Amniotic stem cell (primary cell): Measurements from ENCODE around the gene PRDM16.

Source experiments
- DNase-seq: peaks from one replicate; lab custom pipeline; 2025; lab: John Stamatoyannopoulos, UW

Gene PRDM16

GRCh38 chr1:3206696-3207095 is 137.7 kb downstream of the PRDM16 start:
- no peak for DNase-seq

- DNase-seq: no peak
Observed at GRCh38 chr1:3207217-3207848, 138.3 kb downstream of the PRDM16 start.

- no peak for DNase-seq
Observed at GRCh38 chr1:3208819-3209200, 139.8 kb downstream of the PRDM16 start.

- DNase-seq: no peak
Observed at GRCh38 chr1:3209201-3209600, 140.2 kb downstream of the PRDM16 start.

GRCh38 chr1:3211582-3212375 is 142.8 kb downstream of the PRDM16 start:
- no peak for DNase-seq

- DNase-seq: no peak
Observed at GRCh38 chr1:3212453-3213355, 143.7 kb downstream of the PRDM16 start.

- DNase-seq: no peak
Observed at GRCh38 chr1:3213730-3214129, 144.7 kb downstream of the PRDM16 start.

- no peak for DNase-seq
Observed at GRCh38 chr1:3215198-3216014, 146.4 kb downstream of the PRDM16 start.

- DNase-seq: no peak
Observed at GRCh38 chr1:3216015-3216391, 147.0 kb downstream of the PRDM16 start.

- no peak for DNase-seq
Observed at GRCh38 chr1:3217181-3217641, 148.2 kb downstream of the PRDM16 start.

GRCh38 chr1:3217979-3218679 is 149.1 kb downstream of the PRDM16 start:
- DNase-seq: no peak

GRCh38 chr1:3219005-3219790 is 150.2 kb downstream of the PRDM16 start:
- no peak for DNase-seq

GRCh38 chr1:3219791-3220467 is 150.9 kb downstream of the PRDM16 start:
- DNase-seq: no peak

- no peak for DNase-seq
Observed at GRCh38 chr1:3221112-3222041, 152.4 kb downstream of the PRDM16 start.

- DNase-seq: no peak
Observed at GRCh38 chr1:3222042-3222692, 153.2 kb downstream of the PRDM16 start.

GRCh38 chr1:3225661-3226060 is 156.7 kb downstream of the PRDM16 start:
- DNase-seq: no peak

- DNase-seq: no peak
Observed at GRCh38 chr1:3226191-3226590, 157.2 kb downstream of the PRDM16 start.
